IMR-90 (cell line): ENCODE data around the gene HTR1D. TPM values are rescaled to one million over a fixed set of nuclear protein-coding genes. Genes with fewer than 3 reads are reported as not detected.

ENCODE experiments used
- ATAC-seq: fragments of 200-7000 bp; cut with Tn5 transposase; 2 replicates; pipeline ENCODE4 v1.9.1; 2020; ENCODE audit warnings: low read depth, mild to moderate bottlenecking, moderate library complexity
- BruUV-seq: library from RNA; stranded (reverse); fragments of 400-500 nt; replicated peaks from 2 replicates; lab custom pipeline; 2021; lab: Mats Ljungman, UMichigan
- CTCF ChIA-PET: fragments of 300-600 bp; formaldehyde crosslinking; extraction: SDS; loops from one replicate; lab custom pipeline; 2021; ENCODE audit warnings: antibody characterized with exemption; lab: Yijun Ruan, JAX
- POLR2A ChIA-PET: fragments of 300-600 bp; sonication (Branson Sonifier 250); formaldehyde crosslinking; loops from one replicate; lab custom pipeline; 2022; ENCODE audit warnings: antibody characterized with exemption; ENCODE audit not compliant: unreplicated experiment; lab: Charles Lee
- DNase-seq: peaks from one replicate; pipeline ENCODE4 v3.0.0; 2013
- H2AFZ ChIP-seq: replicated peaks from 2 replicates; pipeline ENCODE3; 2013; ENCODE audit warnings: low read length, mild to moderate bottlenecking; ENCODE audit not compliant: poor library complexity
- H2AK5ac ChIP-seq: 2 replicates; pipeline ENCODE4 v1.6.1; 2013; ENCODE audit warnings: low read depth, low read length, inconsistent platforms
- H2AK9ac ChIP-seq: replicated peaks from 2 replicates; pipeline ENCODE3; 2013; ENCODE audit warnings: mild to moderate bottlenecking, low read depth, low read length, moderate library complexity; ENCODE audit not compliant: poor library complexity
- H2BK120ac ChIP-seq: 2 replicates; pipeline ENCODE4 v1.6.1; 2013; ENCODE audit warnings: low read depth, low read length, inconsistent platforms
- H2BK15ac ChIP-seq: 3 replicates; pipeline ENCODE4 v1.6.1; 2013; ENCODE audit warnings: low read depth, low read length, inconsistent platforms
- H2BK20ac ChIP-seq: 2 replicates; pipeline ENCODE4 v1.6.1; 2013; ENCODE audit warnings: low read depth, mild to moderate bottlenecking, inconsistent platforms, low read length, moderate library complexity
- H2BK5ac ChIP-seq: 2 replicates; pipeline ENCODE4 v1.6.1; 2013; ENCODE audit warnings: mild to moderate bottlenecking, low read depth, low read length, inconsistent platforms; ENCODE audit not compliant: poor library complexity, severe bottlenecking
- H3K14ac ChIP-seq: replicated peaks from 2 replicates; pipeline ENCODE4 v1.6.1; 2013; ENCODE audit warnings: low read depth, low read length, inconsistent platforms
- H3K18ac ChIP-seq: 2 replicates; pipeline ENCODE4 v1.6.1; 2013; ENCODE audit warnings: low read depth, low read length, control low read depth
- H3K23ac ChIP-seq: 2 replicates; pipeline ENCODE4 v1.6.1; 2013; ENCODE audit warnings: low read depth, low read length, inconsistent platforms
- H3K27ac ChIP-seq: 2 replicates; pipeline ENCODE4 v1.5.1; 2013; ENCODE audit warnings: mild to moderate bottlenecking, control low read depth, low read length; ENCODE audit not compliant: insufficient read depth
- H3K27me3 ChIP-seq: 2 replicates; pipeline ENCODE4 v1.6.1; 2013; ENCODE audit warnings: low read length; ENCODE audit not compliant: control insufficient read depth, insufficient read depth
- H3K36me3 ChIP-seq: 2 replicates; pipeline ENCODE4 v1.6.1; 2013; ENCODE audit warnings: low read length, mixed read lengths; ENCODE audit not compliant: control insufficient read depth, insufficient read depth
- H3K4ac ChIP-seq: 2 replicates; pipeline ENCODE4 v1.6.1; 2013; ENCODE audit warnings: low read depth, low read length, inconsistent platforms
- H3K4me1 ChIP-seq: 2 replicates; pipeline ENCODE4 v1.6.1; 2013; ENCODE audit warnings: low read length, mixed read lengths; ENCODE audit not compliant: control insufficient read depth, insufficient read depth
- H3K4me2 ChIP-seq: 2 replicates; pipeline ENCODE4 v1.6.1; 2013; ENCODE audit warnings: low read depth, mild to moderate bottlenecking, control low read depth, low read length, moderate library complexity
- H3K4me3 ChIP-seq: 2 replicates; pipeline ENCODE4 v1.5.1; 2013; ENCODE audit warnings: low read depth, mild to moderate bottlenecking, control low read depth, low read length, moderate library complexity; ENCODE audit not compliant: insufficient read depth
- H3K56ac ChIP-seq: 2 replicates; pipeline ENCODE4 v1.6.1; 2013; ENCODE audit warnings: low read length, inconsistent platforms; ENCODE audit not compliant: insufficient read depth; ENCODE audit errors: extremely low read depth
- H3K79me1 ChIP-seq, 2 experiments: 2 replicates each; pipeline ENCODE4 v1.6.1; 2013; ENCODE audit warnings: low read length in 2 of 2, inconsistent platforms in 1 of 2, low read depth in 1 of 2
- H3K9ac ChIP-seq: 2 replicates; pipeline ENCODE4 v1.6.1; 2013; ENCODE audit warnings: low read depth, low read length, control low read depth
- H3K9me1 ChIP-seq: 2 replicates; pipeline ENCODE4 v1.6.1; 2013; ENCODE audit warnings: low read length, inconsistent platforms; ENCODE audit not compliant: insufficient read depth
- H3K9me3 ChIP-seq: 2 replicates; pipeline ENCODE4 v1.6.1; 2013; ENCODE audit warnings: low read length; ENCODE audit not compliant: control insufficient read depth, insufficient read depth
- H4K20me1 ChIP-seq: 2 replicates; pipeline ENCODE4 v1.6.1; 2013; ENCODE audit warnings: low read length, inconsistent platforms; ENCODE audit not compliant: insufficient read depth
- H4K5ac ChIP-seq: 2 replicates; pipeline ENCODE4 v1.6.1; 2013; ENCODE audit warnings: mild to moderate bottlenecking, low read depth, low read length, control low read depth
- H4K8ac ChIP-seq, 2 experiments: 2 replicates each; pipeline ENCODE4 v1.6.1; 2013; ENCODE audit warnings: low read depth in 2 of 2, low read length in 2 of 2, control low read depth in 1 of 2, inconsistent platforms in 1 of 2
- H4K91ac ChIP-seq: 2 replicates; pipeline ENCODE4 v1.6.1; 2013; ENCODE audit warnings: low read depth, low read length, inconsistent platforms; ENCODE audit not compliant: insufficient read depth
- BHLHE40 ChIP-seq: fragments of 150-350 bp; IDR thresholded peaks from 2 replicates; pipeline ENCODE4 v1.6.1; 2016; ENCODE audit warnings: mild to moderate bottlenecking, low read depth, low read length
- CEBPB ChIP-seq: IDR thresholded peaks from 2 replicates; pipeline ENCODE4 v1.6.1; 2012; ENCODE audit warnings: low read depth, low read length, improper control_type of control experiment
- CHD1 ChIP-seq: IDR thresholded peaks from 2 replicates; pipeline ENCODE4 v1.6.1; 2012; ENCODE audit warnings: low read depth, low read length, improper control_type of control experiment
- FOS ChIP-seq: fragments of 150-350 bp; IDR thresholded peaks from 2 replicates; pipeline ENCODE4 v1.6.1; 2016; ENCODE audit warnings: low read depth, low read length
- MAFK ChIP-seq: IDR thresholded peaks from 2 replicates; pipeline ENCODE4 v1.6.1; 2012; ENCODE audit warnings: low read depth, low read length, improper control_type of control experiment
- MAZ ChIP-seq: IDR thresholded peaks from 2 replicates; pipeline ENCODE4 v1.6.1; 2012; ENCODE audit warnings: low read depth, mild to moderate bottlenecking, low read length, improper control_type of control experiment, moderate library complexity, borderline replicate concordance
- NFE2L2 ChIP-seq: fragments of 150-350 bp; IDR thresholded peaks from 2 replicates; pipeline ENCODE4 v1.6.1; 2016; ENCODE audit warnings: low read depth, mild to moderate bottlenecking, low read length
- POLR2A ChIP-seq: IDR thresholded peaks from 2 replicates; pipeline ENCODE4 v1.6.1; 2012; ENCODE audit warnings: mild to moderate bottlenecking, low read depth, low read length
- RAD21 ChIP-seq: IDR thresholded peaks from 2 replicates; pipeline ENCODE4 v1.6.1; 2012; ENCODE audit warnings: low read length, improper control_type of control experiment
- RCOR1 ChIP-seq: IDR thresholded peaks from 2 replicates; pipeline ENCODE4 v1.6.1; 2012; ENCODE audit warnings: mild to moderate bottlenecking, low read length, improper control_type of control experiment; ENCODE audit not compliant: insufficient replicate concordance
- SMC3 ChIP-seq: fragments of 150-350 bp; IDR thresholded peaks from 2 replicates; pipeline ENCODE4 v1.6.1; 2016; ENCODE audit warnings: low read depth, mild to moderate bottlenecking, antibody characterized with exemption, low read length, moderate library complexity
- WGBS, 2 experiments: methylation state at CpG; one replicate each; pipeline versions ENCODE4 v1.1.5 to v1.1.7; 2013; ENCODE audit warnings: missing lambda C conversion rate in 2 of 2; ENCODE audit not compliant: insufficient read length in 1 of 2; ENCODE audit errors: extremely low coverage in 2 of 2; 5-methylcytosine and 5-hydroxymethylcytosine counted together
- dilution Hi-C: fragments of 300-500 bp; cut with HindIII; formaldehyde crosslinking; loops from one replicate; pipeline ENCODE4 v1.14.3; 2018; ENCODE audit warnings: low sequenced_read_pairs; ENCODE audit not compliant: unreplicated experiment
- in situ Hi-C: fragments of 300-500 bp; cut with MboI; formaldehyde crosslinking; loops from 3 replicates; pipeline ENCODE4 v1.14.3; 2019; ENCODE audit warnings: low sequenced_read_pairs, inconsistent platforms, mixed read lengths
- intact Hi-C: fragments of 100-400 bp; cut with micrococcal nuclease; formaldehyde crosslinking; loops from 2 replicates; pipeline ENCODE4 v1.10.0; 2022
- polyA plus RNA-seq, 3 experiments: library from polyadenylated mRNA; depleted of rRNA; stranded (reverse); fragments of >200 nt; gene quantifications; 2 replicates each; pipeline ENCODE4 v1.2.3, GENCODE V29; 2012; ENCODE audit warnings: low replicate concordance in 1 of 3
- total RNA-seq: library from RNA; depleted of rRNA; stranded (reverse); fragments of >200 nt; gene quantifications from 2 replicates; pipeline ENCODE4 v1.2.3, GENCODE V29; 2012
- TF ChIP-seq, protein P1 (sequence below): fragments of 150-350 bp; IDR thresholded peaks from 2 replicates; pipeline ENCODE4 v1.6.1; 2017; ENCODE audit warnings: mild to moderate bottlenecking, antibody characterized with exemption, low read length, low read depth
- TF ChIP-seq, protein P2 (sequence below): conservative IDR thresholded peaks from 2 replicates; pipeline ENCODE4 v1.5.1; 2012; ENCODE audit warnings: mild to moderate bottlenecking, low read depth, low read length, improper control_type of control experiment

HTR1D gene
- total and polyA plus RNA-seq, 2 of the 4 experiments (the other 2 are of a cell fraction) = 0.03 to 0.18 TPM

DNA sequence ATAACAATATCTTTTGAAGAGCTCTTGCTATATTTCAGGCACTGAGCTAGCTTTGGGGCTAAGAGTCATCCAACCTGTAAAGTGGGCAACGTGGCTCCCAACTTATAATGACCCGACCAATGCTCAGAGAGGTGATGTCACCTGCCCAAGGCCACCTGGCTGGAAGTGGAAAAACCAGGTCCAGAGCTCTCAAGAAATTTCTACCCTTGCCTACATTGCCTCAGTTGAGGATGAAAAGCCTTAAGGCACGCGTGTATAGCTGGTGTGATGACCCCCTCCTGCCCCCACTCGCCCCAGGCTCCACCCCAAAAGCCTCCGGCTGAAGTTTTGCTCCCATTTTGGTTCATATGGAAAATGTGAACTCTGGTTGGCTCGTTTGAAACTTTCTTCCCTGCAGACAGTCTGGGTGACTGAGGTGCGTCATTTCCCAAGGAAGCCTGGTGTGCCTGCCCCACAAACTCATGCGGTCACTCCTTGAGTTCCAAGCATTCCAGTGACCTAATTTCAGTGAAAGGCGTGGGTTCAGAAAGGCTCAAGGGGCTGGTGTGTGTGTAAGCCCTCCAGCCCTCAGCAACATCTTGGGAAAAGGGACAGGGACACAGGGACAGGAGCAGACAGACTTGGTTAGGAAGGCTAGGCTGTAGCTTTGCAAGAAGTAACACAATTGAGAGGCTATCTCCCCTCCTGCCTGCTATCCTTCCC is 20.5 kb downstream of the HTR1D start:
- Histone ChIP-seq H4K8ac (peak overlapping the region; percentile 62 to 99), H4K91ac (peak overlapping the region; percentile 98), H3K27ac (peak overlapping the region; percentile 92), H2BK15ac (peak overlapping the region; percentile 99), H3K18ac (peak overlapping the region; percentile 88), H4K5ac (peak overlapping the region; percentile 87), H2AFZ (peak overlapping the region; percentile 80), H3K56ac (peak overlapping the region; percentile 93), H3K79me1 (peaks cover 0 to 19% of the 10 kb centered on the region in 2 experiments; a peak in 2 of 4 replicates), H4K20me1 (no peaks in the 10 kb centered on the region), H3K4me3 (no peak overlapping the region), H2BK5ac (peak overlapping the region; percentile 95), H3K4me1 (peaks cover 18% of the 10 kb centered on the region), H3K4ac (peak overlapping the region; percentile 99), H2AK5ac (peak overlapping the region; percentile 100), H3K23ac (peak overlapping the region; percentile 98), H3K14ac (peak overlapping the region; percentile 99), H3K27me3 (no peaks in the 10 kb centered on the region), H2BK120ac (peak overlapping the region; percentile 99), H3K9me1 (peaks cover 33% of the 10 kb centered on the region), H3K4me2 (peak overlapping the region; percentile 61), H3K9me3 (no peaks in the 10 kb centered on the region), H3K36me3 (no peaks in the 10 kb centered on the region), H2AK9ac (peak overlapping the region; percentile 35), H3K9ac (peak overlapping the region; percentile 59), H2BK20ac (peak overlapping the region; percentile 99)
- TF ChIP-seq CHD1 (no peak), BHLHE40 (peak; percentile 43; the same call in 1 of the 2 replicates), RCOR1 (peak; percentile 20), FOS (peak; percentile 75), RAD21 (no peak), SMC3 (no peak), POLR2A (peak; percentile 72), CEBPB (peak; percentile 61), NFE2L2 (peak; percentile 56; the same call in 1 of the 2 replicates), MAZ (peak; percentile 59), MAFK (no peak)
- TF ChIP-seq, protein P1, sequence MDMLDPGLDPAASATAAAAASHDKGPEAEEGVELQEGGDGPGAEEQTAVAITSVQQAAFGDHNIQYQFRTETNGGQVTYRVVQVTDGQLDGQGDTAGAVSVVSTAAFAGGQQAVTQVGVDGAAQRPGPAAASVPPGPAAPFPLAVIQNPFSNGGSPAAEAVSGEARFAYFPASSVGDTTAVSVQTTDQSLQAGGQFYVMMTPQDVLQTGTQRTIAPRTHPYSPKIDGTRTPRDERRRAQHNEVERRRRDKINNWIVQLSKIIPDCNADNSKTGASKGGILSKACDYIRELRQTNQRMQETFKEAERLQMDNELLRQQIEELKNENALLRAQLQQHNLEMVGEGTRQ = no peak
- TF ChIP-seq, protein P2, sequence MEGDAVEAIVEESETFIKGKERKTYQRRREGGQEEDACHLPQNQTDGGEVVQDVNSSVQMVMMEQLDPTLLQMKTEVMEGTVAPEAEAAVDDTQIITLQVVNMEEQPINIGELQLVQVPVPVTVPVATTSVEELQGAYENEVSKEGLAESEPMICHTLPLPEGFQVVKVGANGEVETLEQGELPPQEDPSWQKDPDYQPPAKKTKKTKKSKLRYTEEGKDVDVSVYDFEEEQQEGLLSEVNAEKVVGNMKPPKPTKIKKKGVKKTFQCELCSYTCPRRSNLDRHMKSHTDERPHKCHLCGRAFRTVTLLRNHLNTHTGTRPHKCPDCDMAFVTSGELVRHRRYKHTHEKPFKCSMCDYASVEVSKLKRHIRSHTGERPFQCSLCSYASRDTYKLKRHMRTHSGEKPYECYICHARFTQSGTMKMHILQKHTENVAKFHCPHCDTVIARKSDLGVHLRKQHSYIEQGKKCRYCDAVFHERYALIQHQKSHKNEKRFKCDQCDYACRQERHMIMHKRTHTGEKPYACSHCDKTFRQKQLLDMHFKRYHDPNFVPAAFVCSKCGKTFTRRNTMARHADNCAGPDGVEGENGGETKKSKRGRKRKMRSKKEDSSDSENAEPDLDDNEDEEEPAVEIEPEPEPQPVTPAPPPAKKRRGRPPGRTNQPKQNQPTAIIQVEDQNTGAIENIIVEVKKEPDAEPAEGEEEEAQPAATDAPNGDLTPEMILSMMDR = no peak
- ChIA-PET POLR2A (no interaction called here), CTCF (interaction anchor here (1.0 to 1.2 kb wide), 3 partner anchors 12 to 53 kb away, joined by 3 to 4 read pairs (median 3); no protein-coding TSS in a partner anchor)
- BruUV-seq = no TSS peak
- dilution Hi-C loops (no loop called here), intact Hi-C loops (loop anchor here (5.0 kb wide), 1 partner anchor 76 kb away; no protein-coding TSS in a partner anchor), in situ Hi-C loops (no loop called here)
- WGBS, 2 experiments = 65% methylated on average over 4 of the region's 10 CpGs; no CpG with 5 or more reads in 1 of the 2 experiments
- ATAC-seq (peak; percentile 71), DNase-seq (peak; percentile 98)
